Mesothelial cell of epicardium (in vitro differentiated cells): ENCODE measurements around the gene IBA57. TPM values are rescaled to one million over a fixed set of nuclear protein-coding genes. Genes with fewer than 3 reads are reported as not detected.

Experiments
- DNase-seq, 2 experiments: peaks; one replicate each; pipeline ENCODE4 v3.0.0; 2021; ENCODE audit warnings: low spot score in 2 of 2; ENCODE audit not compliant: unreplicated experiment in 2 of 2
- H3K27ac Mint-ChIP-seq: 2 replicates; pipeline ENCODE4 v1.8.0; 2021; ENCODE audit warnings: mixed read lengths
- H3K27me3 Mint-ChIP-seq: 2 replicates; pipeline ENCODE4 v1.8.0; 2021; ENCODE audit warnings: low read depth, mixed read lengths
- H3K36me3 Mint-ChIP-seq: 2 replicates; pipeline ENCODE4 v1.8.0; 2021; ENCODE audit warnings: mixed read lengths
- H3K4me1 Mint-ChIP-seq: 2 replicates; pipeline ENCODE4 v1.8.0; 2021; ENCODE audit warnings: mixed read lengths
- H3K4me3 Mint-ChIP-seq: 2 replicates; pipeline ENCODE4 v1.8.0; 2021; ENCODE audit warnings: mild to moderate bottlenecking, moderate library complexity, mixed read lengths
- H3K9me3 Mint-ChIP-seq: 2 replicates; pipeline ENCODE4 v1.8.0; 2021; ENCODE audit warnings: mixed read lengths
- CTCF ChIP-seq: fragments of 200-600 bp; sonication (generic); IDR thresholded peaks from one replicate; pipeline ENCODE4 v1.5.0; 2021; ENCODE audit warnings: antibody characterized with exemption; ENCODE audit not compliant: unreplicated experiment
- total RNA-seq: library from RNA; stranded (reverse); gene quantifications from 3 replicates; pipeline ENCODE4 v1.2.1, GENCODE V29; 2021

The IBA57 gene
- total RNA-seq, 1 donor from 2014 or later: 11.8 TPM

- Mint-ChIP-seq H3K27me3 (no peaks in the 10 kb centered on the region), H3K36me3 (no peaks in the 10 kb centered on the region), H3K27ac (no peak overlapping the region), H3K4me1 (peaks cover under 1% of the 10 kb centered on the region), H3K4me3 (no peak overlapping the region), H3K9me3 (no peaks in the 10 kb centered on the region)
- DNase-seq: no peak
- no peak for TF ChIP-seq CTCF
Observed at GRCh38 chr1:228156515-228156881, 9.1 kb upstream of the IBA57 start.

- Mint-ChIP-seq H3K4me3 (no peak overlapping the region), H3K4me1 (peaks cover 6% of the 10 kb centered on the region), H3K9me3 (no peaks in the 10 kb centered on the region), H3K27me3 (no peaks in the 10 kb centered on the region), H3K36me3 (no peaks in the 10 kb centered on the region), H3K27ac (no peak overlapping the region)
- no peak for DNase-seq
- TF ChIP-seq CTCF: no peak
Observed at GRCh38 chr1:228156941-228157728, 8.5 kb upstream of the IBA57 start.

GRCh38 chr1:228157729-228158126, 7.9 kb upstream of the IBA57 start:
- no peak for TF ChIP-seq CTCF
- Mint-ChIP-seq H3K27me3 (no peaks in the 10 kb centered on the region), H3K27ac (no peak overlapping the region), H3K4me3 (no peak overlapping the region), H3K9me3 (no peaks in the 10 kb centered on the region), H3K36me3 (no peaks in the 10 kb centered on the region), H3K4me1 (peaks cover 9% of the 10 kb centered on the region)
- DNase-seq: no peak

- Mint-ChIP-seq H3K36me3 (no peaks in the 10 kb centered on the region), H3K9me3 (no peaks in the 10 kb centered on the region), H3K4me1 (peaks cover 9% of the 10 kb centered on the region), H3K27ac (no peak overlapping the region), H3K4me3 (no peak overlapping the region), H3K27me3 (no peaks in the 10 kb centered on the region)
- no peak for TF ChIP-seq CTCF
- DNase-seq: no peak
Observed at GRCh38 chr1:228158151-228159007, 7.2 kb upstream of the IBA57 start.

GRCh38 chr1:228159008-228159665, 6.5 kb upstream of the IBA57 start:
- Mint-ChIP-seq H3K4me1 (peaks cover 12% of the 10 kb centered on the region), H3K27me3 (no peaks in the 10 kb centered on the region), H3K4me3 (no peak overlapping the region), H3K9me3 (no peaks in the 10 kb centered on the region), H3K36me3 (no peaks in the 10 kb centered on the region), H3K27ac (no peak overlapping the region)
- no peak for TF ChIP-seq CTCF
- no peak for DNase-seq
